ENCODE results near the gene PPP3CA. TPM values are rescaled to one million over a fixed set of nuclear protein-coding genes. Genes with fewer than 3 reads are reported as not detected.

Gene PPP3CA
- total RNA-seq, 1 experiment from 2014 or later = 9.1 TPM

- Histone ChIP-seq H4K20me1 (ENCODE audit: insufficient read depth, low read depth, low read length) (peaks cover 8% of the 10 kb centered on the region), H3K79me2 (ENCODE audit: low read length) (no peaks in the 10 kb centered on the region), H2AFZ (ENCODE audit: low read length) (no peak overlapping the region), H3K27me3 (ENCODE audit: low read length) (peaks cover 4% of the 10 kb centered on the region; the same call in 1 of the 2 replicates), H3K27ac (ENCODE audit: low read length) (no peak overlapping the region), H3K9me2 (replicated peaks; ENCODE audit: insufficient read depth, low read length) (no peaks in the 10 kb centered on the region), H3K36me3 (ENCODE audit: insufficient read depth, low read length) (no peaks in the 10 kb centered on the region), H3K9ac (ENCODE audit: low read length) (peak overlapping the region; percentile 76), H3K4me2 (ENCODE audit: low read depth, low read length, poor library complexity, severe bottlenecking) (peak overlapping the region; percentile 92), H3K4me3 (ENCODE audit: low read length) (peak overlapping the region; percentile 93), H3K9me3 (ENCODE audit: low read length) (no peaks in the 10 kb centered on the region), H3K4me1 (ENCODE audit: low read length) (peaks cover 22% of the 10 kb centered on the region)
- DNase-seq = peak; percentile 57
Measured at GRCh38 chr4:101345271-101345595, 2.1 kb downstream of the PPP3CA start.

- Histone ChIP-seq H3K27ac (ENCODE audit: low read length) (no peak overlapping the region), H3K36me3 (ENCODE audit: insufficient read depth, low read length) (no peaks in the 10 kb centered on the region), H3K4me1 (ENCODE audit: low read length) (peaks cover 17% of the 10 kb centered on the region), H3K9me3 (ENCODE audit: low read length) (no peaks in the 10 kb centered on the region), H4K20me1 (ENCODE audit: insufficient read depth, low read depth, low read length) (peaks cover 23% of the 10 kb centered on the region), H3K27me3 (ENCODE audit: low read length) (no peaks in the 10 kb centered on the region), H2AFZ (ENCODE audit: low read length) (no peak overlapping the region), H3K4me2 (ENCODE audit: low read depth, low read length, poor library complexity, severe bottlenecking) (no peak overlapping the region), H3K9ac (ENCODE audit: low read length) (no peak overlapping the region), H3K9me2 (replicated peaks; ENCODE audit: insufficient read depth, low read length) (no peaks in the 10 kb centered on the region), H3K4me3 (ENCODE audit: low read length) (no peak overlapping the region), H3K79me2 (ENCODE audit: low read length) (no peaks in the 10 kb centered on the region)
- no peak for DNase-seq
Measured at GRCh38 chr4:101339332-101339731, 8.0 kb downstream of the PPP3CA start.

GRCh38 chr4:101337688-101338087 is 9.6 kb downstream of the PPP3CA start:
- Histone ChIP-seq H3K79me2 (ENCODE audit: low read length) (no peaks in the 10 kb centered on the region), H3K36me3 (ENCODE audit: insufficient read depth, low read length) (no peaks in the 10 kb centered on the region), H3K9me2 (replicated peaks; ENCODE audit: insufficient read depth, low read length) (no peaks in the 10 kb centered on the region), H3K9me3 (ENCODE audit: low read length) (no peaks in the 10 kb centered on the region), H3K9ac (ENCODE audit: low read length) (no peak overlapping the region), H4K20me1 (ENCODE audit: insufficient read depth, low read depth, low read length) (peaks cover 23% of the 10 kb centered on the region), H2AFZ (ENCODE audit: low read length) (no peak overlapping the region), H3K27ac (ENCODE audit: low read length) (no peak overlapping the region), H3K4me2 (ENCODE audit: low read depth, low read length, poor library complexity, severe bottlenecking) (no peak overlapping the region), H3K4me3 (ENCODE audit: low read length) (no peak overlapping the region), H3K4me1 (ENCODE audit: low read length) (peaks cover 17% of the 10 kb centered on the region), H3K27me3 (ENCODE audit: low read length) (no peaks in the 10 kb centered on the region)
- DNase-seq = no peak

GRCh38 chr4:101334963-101335572 is 12.3 kb downstream of the PPP3CA start:
- Histone ChIP-seq H3K79me2 (ENCODE audit: low read length) (no peaks in the 10 kb centered on the region), H3K4me3 (ENCODE audit: low read length) (no peak overlapping the region), H2AFZ (ENCODE audit: low read length) (no peak overlapping the region), H3K36me3 (ENCODE audit: insufficient read depth, low read length) (no peaks in the 10 kb centered on the region), H3K27ac (ENCODE audit: low read length) (no peak overlapping the region), H3K4me2 (ENCODE audit: low read depth, low read length, poor library complexity, severe bottlenecking) (no peak overlapping the region), H3K4me1 (ENCODE audit: low read length) (peaks cover 17% of the 10 kb centered on the region), H3K27me3 (ENCODE audit: low read length) (no peaks in the 10 kb centered on the region), H4K20me1 (ENCODE audit: insufficient read depth, low read depth, low read length) (peaks cover 31% of the 10 kb centered on the region), H3K9me2 (replicated peaks; ENCODE audit: insufficient read depth, low read length) (no peaks in the 10 kb centered on the region), H3K9ac (ENCODE audit: low read length) (no peak overlapping the region), H3K9me3 (ENCODE audit: low read length) (no peaks in the 10 kb centered on the region)
- no peak for DNase-seq

GRCh38 chr4:101332424-101332823 is 14.9 kb downstream of the PPP3CA start:
- Histone ChIP-seq H3K9me3 (ENCODE audit: low read length) (no peaks in the 10 kb centered on the region), H3K9me2 (replicated peaks; ENCODE audit: insufficient read depth, low read length) (no peaks in the 10 kb centered on the region), H3K4me3 (ENCODE audit: low read length) (no peak overlapping the region), H3K79me2 (ENCODE audit: low read length) (no peaks in the 10 kb centered on the region), H3K4me1 (ENCODE audit: low read length) (peaks cover 19% of the 10 kb centered on the region), H3K27ac (ENCODE audit: low read length) (no peak overlapping the region), H3K4me2 (ENCODE audit: low read depth, low read length, poor library complexity, severe bottlenecking) (no peak overlapping the region), H3K9ac (ENCODE audit: low read length) (no peak overlapping the region), H3K36me3 (ENCODE audit: insufficient read depth, low read length) (no peaks in the 10 kb centered on the region), H3K27me3 (ENCODE audit: low read length) (no peaks in the 10 kb centered on the region), H2AFZ (ENCODE audit: low read length) (no peak overlapping the region), H4K20me1 (ENCODE audit: insufficient read depth, low read depth, low read length) (peaks cover 26% of the 10 kb centered on the region)
- no peak for DNase-seq

- Histone ChIP-seq H3K9me3 (ENCODE audit: low read length) (no peaks in the 10 kb centered on the region), H4K20me1 (ENCODE audit: insufficient read depth, low read depth, low read length) (peaks cover 27% of the 10 kb centered on the region), H3K4me3 (ENCODE audit: low read length) (no peak overlapping the region), H2AFZ (ENCODE audit: low read length) (no peak overlapping the region), H3K36me3 (ENCODE audit: insufficient read depth, low read length) (no peaks in the 10 kb centered on the region), H3K4me2 (ENCODE audit: low read depth, low read length, poor library complexity, severe bottlenecking) (no peak overlapping the region), H3K79me2 (ENCODE audit: low read length) (no peaks in the 10 kb centered on the region), H3K9ac (ENCODE audit: low read length) (no peak overlapping the region), H3K4me1 (ENCODE audit: low read length) (peaks cover 12% of the 10 kb centered on the region), H3K27ac (ENCODE audit: low read length) (no peak overlapping the region), H3K9me2 (replicated peaks; ENCODE audit: insufficient read depth, low read length) (no peaks in the 10 kb centered on the region), H3K27me3 (ENCODE audit: low read length) (no peaks in the 10 kb centered on the region)
- DNase-seq = no peak
Measured at GRCh38 chr4:101331017-101331416, 16.3 kb downstream of the PPP3CA start.

GRCh38 chr4:101329592-101329991 is 17.7 kb downstream of the PPP3CA start:
- Histone ChIP-seq H3K27ac (ENCODE audit: low read length) (no peak overlapping the region), H3K9me3 (ENCODE audit: low read length) (no peaks in the 10 kb centered on the region), H3K4me2 (ENCODE audit: low read depth, low read length, poor library complexity, severe bottlenecking) (no peak overlapping the region), H4K20me1 (ENCODE audit: insufficient read depth, low read depth, low read length) (peaks cover 35% of the 10 kb centered on the region), H2AFZ (ENCODE audit: low read length) (no peak overlapping the region), H3K9me2 (replicated peaks; ENCODE audit: insufficient read depth, low read length) (no peaks in the 10 kb centered on the region), H3K79me2 (ENCODE audit: low read length) (no peaks in the 10 kb centered on the region), H3K27me3 (ENCODE audit: low read length) (no peaks in the 10 kb centered on the region), H3K36me3 (ENCODE audit: insufficient read depth, low read length) (no peaks in the 10 kb centered on the region), H3K4me3 (ENCODE audit: low read length) (no peak overlapping the region), H3K9ac (ENCODE audit: low read length) (no peak overlapping the region), H3K4me1 (ENCODE audit: low read length) (0 out of 2 replicates have a peak, but pooled peaks cover 3% of the 10 kb centered on the region)
- DNase-seq = no peak

GRCh38 chr4:101328063-101328602 is 19.2 kb downstream of the PPP3CA start:
- Histone ChIP-seq H3K4me2 (ENCODE audit: low read depth, low read length, poor library complexity, severe bottlenecking) (no peak overlapping the region), H2AFZ (ENCODE audit: low read length) (no peak overlapping the region), H3K27me3 (ENCODE audit: low read length) (no peaks in the 10 kb centered on the region), H3K79me2 (ENCODE audit: low read length) (no peaks in the 10 kb centered on the region), H3K4me3 (ENCODE audit: low read length) (no peak overlapping the region), H4K20me1 (ENCODE audit: insufficient read depth, low read depth, low read length) (peaks cover 33% of the 10 kb centered on the region), H3K9ac (ENCODE audit: low read length) (no peak overlapping the region), H3K9me3 (ENCODE audit: low read length) (no peaks in the 10 kb centered on the region), H3K27ac (ENCODE audit: low read length) (no peak overlapping the region), H3K9me2 (replicated peaks; ENCODE audit: insufficient read depth, low read length) (no peaks in the 10 kb centered on the region), H3K36me3 (ENCODE audit: insufficient read depth, low read length) (no peaks in the 10 kb centered on the region), H3K4me1 (ENCODE audit: low read length) (0 out of 2 replicates have a peak, but pooled peaks cover 3% of the 10 kb centered on the region)
- no peak for DNase-seq

Measured in Karpas-422 (cell line).